Ascending aorta (tissue), 2 donors: ENCODE data around the gene ZNF275. TPM values are rescaled to one million over a fixed set of nuclear protein-coding genes. Genes with fewer than 3 reads are reported as not detected.

Source experiments
- DNase-seq, 2 donors: peaks; one replicate each; pipeline ENCODE4 v3.0.0-alpha.2; 2019; ENCODE audit warnings: low spot score in 2 of 2
- H3K27ac ChIP-seq, 2 donors: fragments of 200-600 bp; sonication (generic); one replicate each; pipeline ENCODE4 v1.5.1; 2016 to 2017; ENCODE audit warnings: mild to moderate bottlenecking in 1 of 2
- H3K27me3 ChIP-seq: fragments of 200-600 bp; sonication (generic); one replicate; pipeline ENCODE4 v1.5.1; 2017
- H3K36me3 ChIP-seq, 2 donors: fragments of 200-600 bp; sonication (generic); one replicate each; pipeline ENCODE4 v1.5.1; 2016
- H3K4me1 ChIP-seq, 2 donors: fragments of 200-600 bp; sonication (generic); one replicate each; pipeline ENCODE4 v1.5.1; 2016 to 2017; ENCODE audit warnings: mild to moderate bottlenecking in 1 of 2
- H3K4me3 ChIP-seq, 2 donors: fragments of 200-600 bp; sonication (generic); one replicate each; pipeline ENCODE4 v1.5.1; 2016 to 2017; ENCODE audit warnings: mild to moderate bottlenecking in 1 of 2
- H3K9me3 ChIP-seq, 2 donors: fragments of 200-600 bp; sonication (generic); one replicate each; pipeline ENCODE4 v1.5.1; 2016
- intact Hi-C: fragments of 100-400 bp; cut with DNase I; formaldehyde crosslinking; loops from one replicate; pipeline ENCODE4 v1.15.1; 2023
- total RNA-seq: library from RNA; depleted of rRNA; stranded (reverse); fragments of >200 nt; gene quantifications from one replicate; pipeline ENCODE4 v1.1.0, GENCODE V29; 2016
- TF ChIP-seq, protein P1 (sequence below), 3 experiments: fragments of 200-600 bp in 2 of 3; fragments of 450-650 bp in 1 of 3; sonication (generic) in 2 of 3; IDR thresholded peaks; one replicate each; pipeline ENCODE4 v1.5.1; 2016 to 2019; ENCODE audit warnings: antibody characterized with exemption in 3 of 3, mild to moderate bottlenecking in 1 of 3, moderate library complexity in 1 of 3

The ZNF275 gene
- total RNA-seq, 1 donor from 2014 or later: 2.2 TPM

DNA sequence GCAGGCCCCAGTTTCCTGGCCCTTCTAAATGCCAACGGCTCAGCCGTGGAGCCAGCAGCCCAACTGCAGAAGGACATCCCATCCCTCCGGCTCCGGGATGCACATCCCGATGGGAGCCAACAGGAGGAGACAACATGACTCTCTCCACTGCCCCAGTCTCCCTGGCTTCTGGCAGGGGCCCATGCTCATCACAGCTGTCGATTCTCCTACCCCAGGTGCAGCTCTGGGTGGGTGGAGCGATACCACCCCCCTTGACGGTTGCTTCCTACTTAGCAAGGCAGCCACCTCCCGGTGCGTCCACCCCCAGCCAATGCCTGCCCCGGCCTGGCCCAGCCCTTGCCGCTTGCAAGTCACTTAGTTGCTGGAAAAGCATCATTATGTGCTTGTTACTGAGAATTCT lies 19.5 kb downstream of the ZNF275 start:
- intact Hi-C loops: no loop called here
- Histone ChIP-seq H3K4me3 (no peak overlapping the region), H3K27ac (no peak overlapping the region), H3K9me3 (no peaks in the 10 kb centered on the region), H3K36me3 (peaks cover 7 to 8% of the 10 kb centered on the region in 2 donors), H3K27me3 (no peaks in the 10 kb centered on the region), H3K4me1 (no peaks in the 10 kb centered on the region)
- no peak for DNase-seq
- TF ChIP-seq, protein P1, sequence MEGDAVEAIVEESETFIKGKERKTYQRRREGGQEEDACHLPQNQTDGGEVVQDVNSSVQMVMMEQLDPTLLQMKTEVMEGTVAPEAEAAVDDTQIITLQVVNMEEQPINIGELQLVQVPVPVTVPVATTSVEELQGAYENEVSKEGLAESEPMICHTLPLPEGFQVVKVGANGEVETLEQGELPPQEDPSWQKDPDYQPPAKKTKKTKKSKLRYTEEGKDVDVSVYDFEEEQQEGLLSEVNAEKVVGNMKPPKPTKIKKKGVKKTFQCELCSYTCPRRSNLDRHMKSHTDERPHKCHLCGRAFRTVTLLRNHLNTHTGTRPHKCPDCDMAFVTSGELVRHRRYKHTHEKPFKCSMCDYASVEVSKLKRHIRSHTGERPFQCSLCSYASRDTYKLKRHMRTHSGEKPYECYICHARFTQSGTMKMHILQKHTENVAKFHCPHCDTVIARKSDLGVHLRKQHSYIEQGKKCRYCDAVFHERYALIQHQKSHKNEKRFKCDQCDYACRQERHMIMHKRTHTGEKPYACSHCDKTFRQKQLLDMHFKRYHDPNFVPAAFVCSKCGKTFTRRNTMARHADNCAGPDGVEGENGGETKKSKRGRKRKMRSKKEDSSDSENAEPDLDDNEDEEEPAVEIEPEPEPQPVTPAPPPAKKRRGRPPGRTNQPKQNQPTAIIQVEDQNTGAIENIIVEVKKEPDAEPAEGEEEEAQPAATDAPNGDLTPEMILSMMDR (IDR thresholded peaks at IDR 0.05): no peak

DNA sequence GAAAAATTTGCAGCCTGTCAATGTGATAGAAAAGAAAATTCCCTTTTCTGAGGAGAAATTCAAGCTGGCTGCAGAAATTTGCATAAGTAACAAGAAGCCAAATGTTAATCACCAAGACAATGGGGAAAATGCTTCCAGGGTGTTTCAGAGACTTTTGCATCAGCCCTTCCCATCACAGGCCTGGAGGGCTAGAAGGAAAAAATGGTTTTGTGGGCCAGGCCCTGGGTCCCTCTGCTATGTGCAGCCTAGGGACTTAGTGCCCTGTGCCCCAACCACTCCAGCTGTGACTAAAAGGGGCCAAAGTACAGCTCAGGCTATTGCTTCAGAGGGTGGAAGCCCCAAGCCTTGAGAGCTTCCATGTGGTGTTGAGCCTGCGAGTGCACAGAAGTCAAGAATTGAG lies 23.9 kb downstream of the ZNF275 start:
- Histone ChIP-seq H3K27ac (no peak overlapping the region), H3K27me3 (no peaks in the 10 kb centered on the region), H3K36me3 (no peaks in the 10 kb centered on the region), H3K4me1 (no peaks in the 10 kb centered on the region), H3K9me3 (no peaks in the 10 kb centered on the region), H3K4me3 (no peak overlapping the region)
- DNase-seq: no peak
- intact Hi-C loops: no loop called here
- TF ChIP-seq, protein P1 (IDR thresholded peaks at IDR 0.05): no peak

DNA sequence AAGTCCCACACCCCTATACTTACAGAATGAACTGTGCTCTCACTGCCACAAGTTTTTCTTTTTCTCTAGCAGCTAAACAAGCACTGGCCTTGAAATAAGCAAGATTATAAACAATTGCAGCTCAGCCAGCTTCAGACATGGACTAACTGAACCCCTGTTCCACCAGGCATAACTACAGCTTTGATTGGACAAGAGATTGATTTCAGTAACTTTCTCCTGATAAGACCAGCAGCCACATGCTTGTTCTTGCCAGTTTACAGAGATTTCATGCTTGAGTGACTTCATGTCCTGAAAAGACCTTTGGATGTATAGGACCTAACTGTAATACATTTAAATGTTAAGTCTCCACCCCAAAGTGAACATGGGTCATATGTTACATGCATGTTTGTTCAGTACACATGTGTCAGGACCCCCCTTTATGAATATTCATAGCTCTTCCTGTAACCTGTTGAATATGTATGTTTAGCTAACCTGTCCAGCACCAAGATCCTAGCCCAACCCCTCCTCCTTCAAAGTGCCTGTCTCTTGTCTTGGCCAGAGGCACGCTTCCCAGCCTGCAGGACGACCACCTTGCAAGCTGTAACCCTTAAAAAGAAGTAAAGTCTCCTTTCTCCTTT lies 27.9 kb downstream of the ZNF275 start:
- no peaks in the 10 kb centered on the region for H3K9me3 ChIP-seq
- no peaks in the 10 kb centered on the region for H3K36me3 ChIP-seq
- no peaks in the 10 kb centered on the region for H3K4me1 ChIP-seq
- no peaks in the 10 kb centered on the region for H3K27me3 ChIP-seq
- H3K4me3 ChIP-seq: no peak overlapping the region
- no peak overlapping the region for H3K27ac ChIP-seq
- TF ChIP-seq, protein P1 (IDR thresholded peaks at IDR 0.05): no peak
- intact Hi-C loops: no loop called here
- DNase-seq: no peak

DNA sequence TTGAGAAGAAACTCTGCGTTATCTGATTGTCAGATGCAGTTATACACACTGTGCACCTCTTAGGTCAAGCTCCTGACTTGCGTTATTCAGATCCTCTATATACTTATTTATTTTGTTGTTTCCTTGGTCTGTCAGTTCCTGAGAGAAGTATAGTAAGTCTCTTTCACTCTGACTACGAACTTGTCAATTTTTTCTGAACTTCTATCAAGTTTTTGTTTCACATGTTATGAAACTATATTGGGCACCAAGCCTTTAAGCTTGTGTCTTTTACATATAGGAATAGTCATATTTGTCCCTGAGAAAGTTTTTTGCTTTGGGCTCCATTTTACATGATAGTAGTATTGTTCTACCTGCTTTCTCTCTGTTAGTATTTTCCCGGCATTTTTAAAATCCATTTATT lies 31.7 kb downstream of the ZNF275 start:
- Histone ChIP-seq H3K4me1 (no peaks in the 10 kb centered on the region), H3K27ac (no peak overlapping the region), H3K9me3 (no peaks in the 10 kb centered on the region), H3K27me3 (no peaks in the 10 kb centered on the region), H3K4me3 (no peak overlapping the region), H3K36me3 (no peaks in the 10 kb centered on the region)
- intact Hi-C loops: no loop called here
- TF ChIP-seq, protein P1 (IDR thresholded peaks at IDR 0.05): no peak
- DNase-seq: no peak

DNA sequence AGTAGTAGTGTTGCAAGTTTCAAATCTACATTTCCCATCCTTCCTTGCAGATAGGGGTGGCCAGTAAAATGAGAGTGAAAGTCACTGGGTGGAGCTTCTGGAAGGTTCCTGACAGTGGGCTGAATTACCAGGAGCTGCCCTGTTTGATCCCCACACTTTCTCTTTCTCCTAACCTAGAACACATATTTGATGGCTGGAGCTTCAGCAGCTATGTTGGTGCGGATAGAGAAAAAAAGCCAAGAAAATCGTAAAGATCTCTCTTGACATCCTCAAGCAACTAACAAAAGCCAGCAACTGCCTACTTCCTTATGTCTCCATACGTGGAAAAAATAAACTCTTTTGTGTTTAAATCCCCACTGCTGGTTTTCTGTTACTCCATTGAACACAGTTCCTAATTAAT lies 32.2 kb downstream of the ZNF275 start:
- TF ChIP-seq, protein P1 (IDR thresholded peaks at IDR 0.05): no peak
- intact Hi-C loops: no loop called here
- Histone ChIP-seq H3K9me3 (no peaks in the 10 kb centered on the region), H3K4me3 (no peak overlapping the region), H3K36me3 (no peaks in the 10 kb centered on the region), H3K27ac (no peak overlapping the region), H3K27me3 (no peaks in the 10 kb centered on the region), H3K4me1 (no peaks in the 10 kb centered on the region)
- no peak for DNase-seq
